Airway epithelial cell (primary cell): ENCODE measurements around the gene CCDC7. TPM values are rescaled to one million over a fixed set of nuclear protein-coding genes. Genes with fewer than 3 reads are reported as not detected.

Experiments used
- total RNA-seq: library from RNA; depleted of rRNA; stranded (reverse); fragments of >200 nt; gene quantifications from 2 replicates; pipeline ENCODE4 v1.2.3, GENCODE V29; 2015

CCDC7 gene
- total RNA-seq = 1.9 and 3.7 TPM in 2 replicates

GRCh38 chr10:32445740-32446535, at the start of gene CCDC7:
Gene CCDC7, plus strand, starts transcription at chr10:32446140. Its CDS starts 5,503 bp downstream, at chr10:32451643.

Other genes starting within 250 kb of the CCDC7 start
- 9.0 and 15.5 TPM in 2 replicates for gene EPC1, start 99.0 kb upstream of the CCDC7 start, total RNA-seq